Ascending aorta (tissue), 2 donors: ENCODE data around the gene ASB7. TPM values are rescaled to one million over a fixed set of nuclear protein-coding genes. Genes with fewer than 3 reads are reported as not detected.

Source experiments
- DNase-seq, 2 donors: peaks; one replicate each; pipeline ENCODE4 v3.0.0-alpha.2; 2019; ENCODE audit warnings: low spot score in 2 of 2
- H3K27ac ChIP-seq, 2 donors: fragments of 200-600 bp; sonication (generic); one replicate each; pipeline ENCODE4 v1.5.1; 2016 to 2017; ENCODE audit warnings: mild to moderate bottlenecking in 1 of 2
- H3K27me3 ChIP-seq: fragments of 200-600 bp; sonication (generic); one replicate; pipeline ENCODE4 v1.5.1; 2017
- H3K36me3 ChIP-seq, 2 donors: fragments of 200-600 bp; sonication (generic); one replicate each; pipeline ENCODE4 v1.5.1; 2016
- H3K4me1 ChIP-seq, 2 donors: fragments of 200-600 bp; sonication (generic); one replicate each; pipeline ENCODE4 v1.5.1; 2016 to 2017; ENCODE audit warnings: mild to moderate bottlenecking in 1 of 2
- H3K4me3 ChIP-seq, 2 donors: fragments of 200-600 bp; sonication (generic); one replicate each; pipeline ENCODE4 v1.5.1; 2016 to 2017; ENCODE audit warnings: mild to moderate bottlenecking in 1 of 2
- H3K9me3 ChIP-seq, 2 donors: fragments of 200-600 bp; sonication (generic); one replicate each; pipeline ENCODE4 v1.5.1; 2016
- intact Hi-C: fragments of 100-400 bp; cut with DNase I; formaldehyde crosslinking; loops from one replicate; pipeline ENCODE4 v1.15.1; 2023
- total RNA-seq: library from RNA; depleted of rRNA; stranded (reverse); fragments of >200 nt; gene quantifications from one replicate; pipeline ENCODE4 v1.1.0, GENCODE V29; 2016
- TF ChIP-seq, protein P1 (sequence below), 3 experiments: fragments of 200-600 bp in 2 of 3; fragments of 450-650 bp in 1 of 3; sonication (generic) in 2 of 3; IDR thresholded peaks; one replicate each; pipeline ENCODE4 v1.5.1; 2016 to 2019; ENCODE audit warnings: antibody characterized with exemption in 3 of 3, mild to moderate bottlenecking in 1 of 3, moderate library complexity in 1 of 3

The ASB7 gene
- total RNA-seq, 1 donor from 2014 or later: 9.3 TPM

DNA sequence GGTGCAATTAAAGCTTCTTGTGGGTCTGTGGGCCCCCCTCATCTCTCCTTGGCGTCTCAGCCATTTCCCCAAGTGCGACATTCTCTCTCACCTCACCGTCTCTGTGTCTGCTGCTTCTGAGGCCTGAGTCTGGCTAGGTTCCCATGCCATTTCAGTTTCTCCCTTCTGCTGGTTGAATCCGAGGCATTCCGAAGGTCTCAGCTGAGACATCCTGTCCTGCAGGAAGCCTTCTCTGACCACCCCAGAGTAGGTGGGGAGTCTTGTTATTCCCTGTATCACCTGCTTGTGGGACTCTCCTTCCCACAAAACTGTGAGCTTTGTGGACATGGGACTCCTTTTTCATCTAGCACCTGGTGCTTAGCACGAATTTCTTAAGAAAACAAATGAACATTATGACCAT is 78.3 kb downstream of the ASB7 start:
- Histone ChIP-seq H3K4me1 (no peaks in the 10 kb centered on the region), H3K9me3 (no peaks in the 10 kb centered on the region), H3K27me3 (no peaks in the 10 kb centered on the region), H3K36me3 (no peaks in the 10 kb centered on the region), H3K27ac (no peak overlapping the region), H3K4me3 (no peak overlapping the region)
- intact Hi-C loops: loop anchor here (10.0 kb wide), 1 partner anchor 64 kb away; no protein-coding TSS in a partner anchor
- DNase-seq: no peak
- TF ChIP-seq, protein P1, sequence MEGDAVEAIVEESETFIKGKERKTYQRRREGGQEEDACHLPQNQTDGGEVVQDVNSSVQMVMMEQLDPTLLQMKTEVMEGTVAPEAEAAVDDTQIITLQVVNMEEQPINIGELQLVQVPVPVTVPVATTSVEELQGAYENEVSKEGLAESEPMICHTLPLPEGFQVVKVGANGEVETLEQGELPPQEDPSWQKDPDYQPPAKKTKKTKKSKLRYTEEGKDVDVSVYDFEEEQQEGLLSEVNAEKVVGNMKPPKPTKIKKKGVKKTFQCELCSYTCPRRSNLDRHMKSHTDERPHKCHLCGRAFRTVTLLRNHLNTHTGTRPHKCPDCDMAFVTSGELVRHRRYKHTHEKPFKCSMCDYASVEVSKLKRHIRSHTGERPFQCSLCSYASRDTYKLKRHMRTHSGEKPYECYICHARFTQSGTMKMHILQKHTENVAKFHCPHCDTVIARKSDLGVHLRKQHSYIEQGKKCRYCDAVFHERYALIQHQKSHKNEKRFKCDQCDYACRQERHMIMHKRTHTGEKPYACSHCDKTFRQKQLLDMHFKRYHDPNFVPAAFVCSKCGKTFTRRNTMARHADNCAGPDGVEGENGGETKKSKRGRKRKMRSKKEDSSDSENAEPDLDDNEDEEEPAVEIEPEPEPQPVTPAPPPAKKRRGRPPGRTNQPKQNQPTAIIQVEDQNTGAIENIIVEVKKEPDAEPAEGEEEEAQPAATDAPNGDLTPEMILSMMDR (IDR thresholded peaks at IDR 0.05): no peak

DNA sequence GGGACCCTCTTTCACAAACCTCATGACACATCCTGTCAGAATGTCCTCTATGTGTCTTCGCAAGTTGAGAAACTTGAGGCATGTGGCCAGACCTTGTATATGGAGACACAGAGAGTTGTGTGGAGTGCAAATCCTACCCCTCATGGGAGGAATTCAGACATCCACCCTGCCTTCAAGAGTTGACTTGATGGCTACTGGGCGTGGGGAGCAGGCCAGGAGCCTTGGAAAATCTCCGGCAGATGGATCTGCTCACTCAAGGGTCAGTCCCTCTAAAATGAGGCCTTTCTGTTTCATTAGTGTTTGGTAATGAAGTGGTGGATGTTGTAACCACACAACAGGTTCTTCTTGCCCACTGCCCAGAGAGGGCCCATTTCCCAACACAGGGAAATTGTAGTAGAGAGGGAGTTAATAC is 79.0 kb downstream of the ASB7 start:
- TF ChIP-seq, protein P1 (IDR thresholded peaks at IDR 0.05): no peak
- no peak overlapping the region for H3K4me3 ChIP-seq
- no peaks in the 10 kb centered on the region for H3K4me1 ChIP-seq
- H3K36me3 ChIP-seq: no peaks in the 10 kb centered on the region
- H3K27ac ChIP-seq: no peak overlapping the region
- DNase-seq: no peak
- intact Hi-C loops: loop anchor here (10.0 kb wide), 1 partner anchor 63 kb away; no protein-coding TSS in a partner anchor
- no peaks in the 10 kb centered on the region for H3K9me3 ChIP-seq
- no peaks in the 10 kb centered on the region for H3K27me3 ChIP-seq

DNA sequence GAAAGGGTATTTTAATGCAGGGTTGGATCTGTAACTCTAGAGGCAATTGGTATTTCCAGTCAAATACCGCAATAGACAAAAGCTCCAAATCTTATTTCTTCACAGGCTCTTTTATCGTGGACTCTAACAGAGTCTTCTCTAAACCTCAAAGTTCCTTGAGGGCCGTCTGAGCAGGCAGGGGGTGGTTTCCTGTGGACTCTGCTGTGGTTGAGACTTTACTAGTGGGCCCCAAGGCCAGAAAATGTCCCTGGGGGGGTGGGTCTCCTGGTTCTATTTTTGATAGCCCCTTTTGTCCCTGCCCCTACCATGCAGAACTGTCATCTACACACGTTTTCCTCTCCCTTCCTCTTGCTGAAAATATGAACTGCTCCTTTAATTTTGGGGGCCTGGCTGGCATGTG is 80.1 kb downstream of the ASB7 start:
- Histone ChIP-seq H3K9me3 (no peaks in the 10 kb centered on the region), H3K4me1 (no peaks in the 10 kb centered on the region), H3K4me3 (no peak overlapping the region), H3K36me3 (no peaks in the 10 kb centered on the region), H3K27ac (no peak overlapping the region), H3K27me3 (no peaks in the 10 kb centered on the region)
- TF ChIP-seq, protein P1 (IDR thresholded peaks at IDR 0.05): no peak
- DNase-seq: no peak
- intact Hi-C loops: loop anchor here (10.0 kb wide), 1 partner anchor 62 kb away; no protein-coding TSS in a partner anchor

DNA sequence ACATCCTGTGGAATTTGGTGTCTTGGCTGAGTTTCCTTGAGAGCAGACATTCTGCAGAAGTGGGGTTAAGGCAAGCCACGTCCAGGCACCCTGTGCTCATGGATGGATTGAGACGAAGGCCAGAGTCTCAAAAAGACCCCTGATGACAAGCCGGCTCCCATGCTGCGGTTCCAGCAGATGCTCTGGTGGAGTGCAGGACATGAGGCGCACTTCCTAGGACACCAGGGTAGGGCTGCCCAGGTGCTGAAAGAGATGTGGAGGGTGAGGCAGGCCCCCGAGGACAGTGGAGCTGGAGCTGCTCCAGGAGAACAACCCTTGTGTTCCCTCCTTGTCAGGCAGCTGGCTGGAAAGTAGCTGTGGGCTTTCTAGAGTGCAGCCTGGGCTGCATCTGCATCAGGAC is 81.0 kb downstream of the ASB7 start:
- TF ChIP-seq, protein P1 (IDR thresholded peaks at IDR 0.05): no peak
- H3K9me3 ChIP-seq: no peaks in the 10 kb centered on the region
- H3K27me3 ChIP-seq: no peaks in the 10 kb centered on the region
- no peak overlapping the region for H3K27ac ChIP-seq
- DNase-seq: no peak
- H3K36me3 ChIP-seq: no peaks in the 10 kb centered on the region
- intact Hi-C loops: loop anchor here (10.0 kb wide), 1 partner anchor 61 kb away; no protein-coding TSS in a partner anchor
- H3K4me1 ChIP-seq: no peaks in the 10 kb centered on the region
- no peak overlapping the region for H3K4me3 ChIP-seq

DNA sequence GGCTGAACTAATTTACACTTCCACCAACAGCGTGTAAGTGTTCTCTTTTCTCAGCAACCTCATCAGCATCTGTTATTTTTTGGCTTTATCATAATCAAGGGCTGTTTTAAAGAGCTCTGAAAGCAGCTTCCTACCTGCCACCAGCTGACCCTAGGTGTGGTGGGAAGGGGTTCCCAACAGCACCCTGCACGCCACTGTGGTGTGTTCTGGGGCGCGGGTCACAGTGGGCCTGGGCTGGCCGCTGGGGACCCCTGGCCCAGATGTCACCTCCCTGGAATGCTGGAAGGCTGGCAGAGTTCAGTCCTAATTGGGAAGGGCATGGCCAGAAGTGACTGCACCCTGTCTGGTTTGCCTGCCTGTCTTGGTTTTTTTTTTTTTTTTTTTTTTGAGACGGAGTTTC is 82.2 kb downstream of the ASB7 start:
- H3K4me3 ChIP-seq: no peak overlapping the region

More for the DNA sequence above, 82.2 kb downstream of the ASB7 start:
- TF ChIP-seq, protein P1 (IDR thresholded peaks at IDR 0.05): no peak
- Histone ChIP-seq H3K27me3 (no peaks in the 10 kb centered on the region), H3K4me1 (no peaks in the 10 kb centered on the region), H3K36me3 (no peaks in the 10 kb centered on the region), H3K9me3 (no peaks in the 10 kb centered on the region), H3K27ac (no peak overlapping the region)
- DNase-seq: no peak
- intact Hi-C loops: loop anchor here (10.0 kb wide), 1 partner anchor 60 kb away; no protein-coding TSS in a partner anchor
